AG09309 (cell line): ENCODE results near the gene HAAO.

Experiments used
- DNase-seq: peaks from one replicate; pipeline ENCODE4 v3.0.0-alpha.2; 2010; ENCODE audit warnings: low read depth
- H3K4me3 ChIP-seq: 2 replicates; pipeline ENCODE4 v1.5.1; 2011; ENCODE audit warnings: mild to moderate bottlenecking, low read depth, low read length, moderate library complexity; ENCODE audit not compliant: control insufficient read depth
- TF ChIP-seq, protein P1 (sequence below): IDR thresholded peaks from 2 replicates; pipeline ENCODE4 v1.5.1; 2011; ENCODE audit warnings: mild to moderate bottlenecking, low read depth, low read length, inconsistent platforms; ENCODE audit not compliant: insufficient read depth, control insufficient read depth; ENCODE audit errors: missing control alignments

The HAAO gene

DNA sequence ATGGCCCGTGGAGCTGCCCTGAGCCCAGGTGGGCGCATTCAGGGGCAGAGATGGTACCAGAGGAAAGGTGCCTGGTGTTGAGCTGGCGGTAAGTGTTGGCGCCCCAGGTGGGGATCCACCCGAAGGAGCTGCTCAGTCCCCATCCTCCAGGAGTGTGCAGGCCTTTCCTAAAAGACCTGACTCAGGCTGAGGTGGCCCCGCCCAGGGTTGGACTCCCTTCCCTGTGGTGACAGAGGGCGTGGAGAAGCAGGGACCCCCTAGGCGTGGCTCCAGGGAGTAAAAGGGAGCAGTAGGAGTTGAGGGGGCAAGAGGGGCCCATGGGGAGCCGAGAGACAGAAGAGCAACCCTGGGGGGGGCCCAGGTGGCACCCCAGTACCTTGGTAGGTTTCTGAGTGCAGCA is 30.8 kb downstream of the HAAO start:
- DNase-seq: no peak
- no peak overlapping the region for H3K4me3 ChIP-seq
- TF ChIP-seq, protein P1, sequence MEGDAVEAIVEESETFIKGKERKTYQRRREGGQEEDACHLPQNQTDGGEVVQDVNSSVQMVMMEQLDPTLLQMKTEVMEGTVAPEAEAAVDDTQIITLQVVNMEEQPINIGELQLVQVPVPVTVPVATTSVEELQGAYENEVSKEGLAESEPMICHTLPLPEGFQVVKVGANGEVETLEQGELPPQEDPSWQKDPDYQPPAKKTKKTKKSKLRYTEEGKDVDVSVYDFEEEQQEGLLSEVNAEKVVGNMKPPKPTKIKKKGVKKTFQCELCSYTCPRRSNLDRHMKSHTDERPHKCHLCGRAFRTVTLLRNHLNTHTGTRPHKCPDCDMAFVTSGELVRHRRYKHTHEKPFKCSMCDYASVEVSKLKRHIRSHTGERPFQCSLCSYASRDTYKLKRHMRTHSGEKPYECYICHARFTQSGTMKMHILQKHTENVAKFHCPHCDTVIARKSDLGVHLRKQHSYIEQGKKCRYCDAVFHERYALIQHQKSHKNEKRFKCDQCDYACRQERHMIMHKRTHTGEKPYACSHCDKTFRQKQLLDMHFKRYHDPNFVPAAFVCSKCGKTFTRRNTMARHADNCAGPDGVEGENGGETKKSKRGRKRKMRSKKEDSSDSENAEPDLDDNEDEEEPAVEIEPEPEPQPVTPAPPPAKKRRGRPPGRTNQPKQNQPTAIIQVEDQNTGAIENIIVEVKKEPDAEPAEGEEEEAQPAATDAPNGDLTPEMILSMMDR: no peak

- no peak overlapping the region for H3K4me3 ChIP-seq
- DNase-seq: no peak
- TF ChIP-seq, protein P1: no peak
Observed at GRCh38 chr2:42758751-42759150, 33.6 kb downstream of the HAAO start.

DNA sequence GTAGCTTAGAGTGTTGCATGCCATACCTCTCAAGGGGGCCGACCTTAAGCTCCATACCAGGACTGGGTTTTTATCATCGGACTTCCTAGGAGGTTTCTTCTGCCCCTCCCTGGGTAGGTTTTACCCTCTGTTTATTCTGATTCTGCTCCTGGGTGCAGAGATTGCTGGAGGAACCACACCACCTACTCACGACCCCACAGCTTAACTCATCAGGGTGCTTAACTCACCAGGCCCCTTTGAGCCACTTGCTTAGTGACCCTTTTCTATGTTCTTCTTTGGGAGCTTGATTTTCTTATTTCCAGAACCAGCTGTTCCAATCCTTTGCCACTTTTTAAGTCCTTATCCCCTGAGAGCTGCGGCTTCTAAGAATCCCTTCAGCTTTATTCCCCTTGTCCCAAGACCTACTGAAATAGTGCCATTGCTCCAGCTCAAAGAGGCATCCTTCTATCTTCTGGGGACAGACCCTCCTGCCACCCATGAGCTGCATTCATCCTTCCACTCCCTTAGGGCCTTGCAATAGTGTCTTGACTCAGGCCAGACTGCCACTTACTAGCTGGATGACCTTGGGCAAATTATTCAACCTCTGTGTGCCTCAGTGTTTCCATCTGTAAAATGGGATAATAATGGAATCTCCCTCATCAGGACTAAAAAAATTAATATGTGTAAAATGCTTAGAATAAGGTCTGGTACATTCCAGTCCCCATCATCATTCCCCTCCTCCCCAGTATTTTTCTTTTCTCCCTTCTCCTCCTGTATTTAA is 34.2 kb downstream of the HAAO start:
- H3K4me3 ChIP-seq: no peak overlapping the region
- TF ChIP-seq, protein P1: no peak
- no peak for DNase-seq

DNA sequence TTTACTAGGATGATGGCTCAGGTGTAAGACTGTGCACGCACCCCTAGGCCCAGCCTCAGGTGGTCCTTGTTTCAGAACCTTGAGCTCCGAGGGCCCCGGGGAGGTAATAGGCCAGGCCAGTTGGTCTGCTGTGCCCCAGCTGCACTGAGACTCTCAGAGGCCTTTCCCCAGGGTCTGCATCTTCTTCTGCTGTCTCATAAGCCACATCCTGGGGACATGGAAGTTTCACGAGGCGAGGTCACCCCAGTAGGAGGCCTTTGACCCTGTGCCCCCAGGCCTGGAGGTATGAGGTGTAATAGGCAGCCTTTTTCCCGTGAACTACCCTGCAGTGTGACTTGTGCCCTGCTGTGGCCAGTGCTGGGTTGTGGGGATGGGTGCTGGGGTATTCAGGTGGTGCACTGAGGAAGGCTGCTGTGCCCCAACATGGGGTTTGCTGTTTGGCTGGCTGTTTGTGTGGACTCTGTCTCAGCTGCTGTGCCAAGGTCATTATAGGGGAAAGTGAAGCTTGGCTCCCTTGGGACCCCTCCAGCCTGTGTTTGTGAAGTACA is 35.3 kb downstream of the HAAO start:
- TF ChIP-seq, protein P1: no peak
- no peak overlapping the region for H3K4me3 ChIP-seq
- no peak for DNase-seq

DNA sequence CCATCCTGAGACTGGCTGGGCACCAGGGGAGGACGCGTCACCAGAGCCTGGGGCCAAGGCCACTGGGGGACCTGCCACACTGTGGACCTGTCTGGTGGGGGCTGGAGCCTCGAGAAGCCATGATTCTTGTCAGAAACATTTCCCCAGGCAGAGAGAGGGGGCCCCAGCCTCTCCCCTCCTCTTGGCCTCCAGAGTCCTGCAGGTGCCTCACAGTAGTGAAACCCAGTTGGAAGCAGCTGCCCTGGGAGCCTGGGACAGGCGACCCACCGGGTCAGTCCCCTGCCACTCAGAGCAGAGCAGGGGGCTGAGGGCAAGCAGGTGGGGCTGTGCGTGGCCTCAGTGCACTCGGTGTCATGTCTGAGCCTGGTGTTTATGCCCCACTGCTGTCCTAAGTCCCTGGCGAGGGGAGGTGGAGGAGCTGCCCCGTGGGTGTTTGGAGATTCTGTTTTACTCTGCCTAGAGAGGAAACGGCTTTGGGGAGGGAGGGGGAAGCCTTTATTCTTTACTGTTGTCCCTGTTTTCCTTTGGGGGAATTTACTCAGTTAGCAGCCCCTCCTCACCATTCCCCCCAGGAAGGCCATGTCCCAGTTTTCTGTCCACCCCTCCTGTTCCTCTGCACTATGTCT is 36.1 kb downstream of the HAAO start:
- no peak overlapping the region for H3K4me3 ChIP-seq
- DNase-seq: no peak

DNA sequence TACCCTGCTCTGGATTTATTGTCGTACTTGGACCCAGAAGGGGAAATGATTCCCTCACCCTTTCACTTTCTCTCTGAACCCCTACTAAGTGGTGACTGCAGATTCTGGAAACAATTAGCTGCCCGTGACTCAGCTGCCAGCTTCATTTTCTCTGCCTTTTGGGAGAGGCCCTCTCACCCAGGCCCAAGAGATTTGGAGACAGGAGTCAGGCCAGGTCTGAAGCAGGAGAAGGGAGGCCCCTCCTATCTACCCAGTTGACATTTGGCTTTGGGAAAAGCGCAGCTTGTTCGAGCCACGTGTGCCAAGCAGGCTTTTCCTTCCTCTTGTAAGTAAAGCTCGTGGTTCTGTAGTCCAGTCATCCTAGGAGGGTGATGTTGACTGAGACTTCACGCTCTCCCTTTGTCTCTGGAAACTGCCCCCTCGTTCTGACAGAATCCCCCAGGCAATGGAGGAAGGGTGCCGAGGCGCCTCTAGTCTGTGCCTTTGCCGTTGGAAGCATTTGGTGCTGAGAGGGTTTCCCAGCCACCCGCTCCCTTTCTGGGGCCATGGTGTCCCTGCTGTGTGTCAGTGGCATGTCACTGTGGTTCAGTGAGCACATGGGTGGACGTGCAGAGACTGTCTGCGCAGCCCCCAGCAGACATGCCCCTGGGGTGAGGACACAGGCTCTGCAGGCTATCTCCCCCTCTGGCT is 37.0 kb downstream of the HAAO start:
- TF ChIP-seq, protein P1: no peak
- no peak for DNase-seq

More for the DNA sequence above, 36.1 kb downstream of the HAAO start:
- TF ChIP-seq, protein P1: no peak

More for the DNA sequence above, 37.0 kb downstream of the HAAO start:
- no peak overlapping the region for H3K4me3 ChIP-seq
